HG03097 (cell line): ENCODE measurements around the gene CLCNKB.

Experiments used
- ATAC-seq: cut with Tn5 transposase; IDR thresholded peaks from one replicate; pipeline ENCODE4 v1.9.1; 2021; ENCODE audit not compliant: unreplicated experiment, low FRiP score

Gene CLCNKB

GRCh38 chr1:16091296-16091695 is 47.7 kb downstream of the CLCNKB start:
- ATAC-seq, result no peak

- ATAC-seq, result no peak
Measured at GRCh38 chr1:16092097-16092922, 48.7 kb downstream of the CLCNKB start.

- no peak for ATAC-seq
Measured at GRCh38 chr1:16092923-16093511, 49.4 kb downstream of the CLCNKB start.

- ATAC-seq, result no peak
Measured at GRCh38 chr1:16093611-16094010, 50.0 kb downstream of the CLCNKB start.

GRCh38 chr1:16094453-16095158 is 51.0 kb downstream of the CLCNKB start:
- no peak for ATAC-seq

GRCh38 chr1:16095447-16095846 is 51.9 kb downstream of the CLCNKB start:
- ATAC-seq, result no peak

DNA sequence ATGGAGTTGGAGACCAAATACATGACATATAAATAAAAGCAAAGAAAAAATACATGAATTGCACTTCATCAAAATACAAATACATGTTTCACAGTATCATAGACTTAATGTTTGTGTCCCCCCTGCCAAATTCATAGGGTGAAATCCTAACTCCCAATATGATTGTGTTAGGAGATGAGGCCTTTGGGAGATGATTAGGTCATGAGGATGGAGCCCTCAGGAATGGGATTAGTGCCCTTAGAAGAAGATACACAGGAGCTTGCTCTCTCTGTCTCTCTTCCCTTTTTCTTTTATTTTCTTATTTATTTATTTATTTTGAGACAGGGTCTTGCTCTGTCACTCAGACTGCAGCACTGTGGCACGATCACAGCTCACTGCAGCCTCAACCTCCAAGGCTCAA is 55.8 kb downstream of the CLCNKB start:
- no peak for ATAC-seq

- ATAC-seq, result no peak
Measured at GRCh38 chr1:16101623-16102022, 58.0 kb downstream of the CLCNKB start.
